GM12878 (cell line): ENCODE measurements around the gene HMGCR. TPM values are rescaled to one million over a fixed set of nuclear protein-coding genes. Genes with fewer than 3 reads are reported as not detected.

Experiments
- ATF7 ChIP-seq: fragments of 450-650 bp; IDR thresholded peaks from 2 replicates; pipeline ENCODE4 v1.6.1; 2016; ENCODE audit warnings: low read depth, mild to moderate bottlenecking
- BACH1 ChIP-seq: fragments of 450-650 bp; IDR thresholded peaks from 2 replicates; pipeline ENCODE4 v1.6.1; 2017; ENCODE audit warnings: mild to moderate bottlenecking, borderline replicate concordance
- CREB1 ChIP-seq: IDR thresholded peaks from 2 replicates; pipeline ENCODE4 v1.6.1; 2012; ENCODE audit warnings: low read depth, mild to moderate bottlenecking, inconsistent platforms
- CREM ChIP-seq: IDR thresholded peaks from 2 replicates; pipeline ENCODE4 v1.6.1; 2014; ENCODE audit warnings: antibody characterized with exemption, low read depth
- ESRRA ChIP-seq: IDR thresholded peaks from 2 replicates; pipeline ENCODE4 v1.6.1; 2012; ENCODE audit warnings: mild to moderate bottlenecking, low read length, improper control_type of control experiment
- GABPA ChIP-seq: IDR thresholded peaks from 2 replicates; pipeline ENCODE4 v1.6.1; 2014; ENCODE audit warnings: antibody characterized with exemption, low read depth, mild to moderate bottlenecking, inconsistent platforms
- HCFC1 ChIP-seq: fragments of 150-350 bp; IDR thresholded peaks from 2 replicates; pipeline ENCODE4 v1.6.1; 2014; ENCODE audit warnings: low read length
- MEF2B ChIP-seq: fragments of 450-650 bp; IDR thresholded peaks from 2 replicates; pipeline ENCODE4 v1.6.1; 2018; ENCODE audit warnings: mild to moderate bottlenecking, moderate library complexity; ENCODE audit not compliant: partially characterized antibody, poor library complexity, severe bottlenecking
- NFXL1 ChIP-seq: fragments of 450-650 bp; IDR thresholded peaks from 2 replicates; pipeline ENCODE4 v1.6.1; 2017; ENCODE audit warnings: antibody characterized with exemption, mild to moderate bottlenecking, borderline replicate concordance
- POLR2A ChIP-seq: IDR thresholded peaks from 2 replicates; pipeline ENCODE4 v1.6.1; 2011; ENCODE audit warnings: low read depth, mild to moderate bottlenecking, low read length
- POLR2AphosphoS5 ChIP-seq: IDR thresholded peaks from 2 replicates; pipeline ENCODE4 v1.6.1; 2011; ENCODE audit warnings: mild to moderate bottlenecking, low read length, inconsistent platforms
- POU2F2 ChIP-seq: IDR thresholded peaks from 3 replicates; pipeline ENCODE4 v1.6.1; 2011; ENCODE audit warnings: low read depth, mild to moderate bottlenecking, low read length, borderline replicate concordance
- SIX5 ChIP-seq: IDR thresholded peaks from 2 replicates; pipeline ENCODE4 v1.6.1; 2011; ENCODE audit warnings: mild to moderate bottlenecking, low read depth, low read length, moderate library complexity; ENCODE audit not compliant: severe bottlenecking
- SP1 ChIP-seq: IDR thresholded peaks from one replicate; pipeline ENCODE4 v1.6.1; 2011; ENCODE audit warnings: low read depth, low read length
- SUZ12 ChIP-seq: fragments of 200-600 bp; sonication (generic); IDR thresholded peaks from one replicate; pipeline ENCODE4 v1.6.1; 2018; ENCODE audit warnings: antibody characterized with exemption, mild to moderate bottlenecking; ENCODE audit not compliant: unreplicated experiment
- TAF1 ChIP-seq: IDR thresholded peaks from 2 replicates; pipeline ENCODE4 v1.6.1; 2011; ENCODE audit warnings: mild to moderate bottlenecking, low read depth, low read length, borderline replicate concordance
- polyA plus RNA-seq, 11 experiments: library from polyadenylated mRNA; depleted of rRNA in 4 of 11; unstranded in 6 of 11; stranded (reverse) in 5 of 11; fragments of >200 nt; fragmentation: Nextera tagmentation in 4 of 11; fragmentation: Illumina TruSeq in 1 of 11; extraction: Ambion mirVana in 4 of 11; extraction: Trizol in 1 of 11; gene quantifications; 1 replicate in 1 of 11; 2 replicates in 10 of 11; pipeline versions ENCODE4 v1.2.1 to v1.2.3, GENCODE V29; 2011 to 2016; ENCODE audit warnings: inconsistent platforms in 2 of 11, missing spikeins in 2 of 11, low read depth in 1 of 11
- total RNA-seq, 4 experiments: library from RNA; depleted of rRNA in 3 of 4; stranded (reverse); fragments of >200 nt in 3 of 4; fragmentation: Illumina TruSeq in 1 of 4; extraction: Trizol in 1 of 4; gene quantifications; 2 replicates each; pipeline versions ENCODE4 v1.2.1 to v1.2.3, GENCODE V29; 2013 to 2021
- TF ChIP-seq, protein P1 (sequence below): fragments of 450-650 bp; formaldehyde crosslinking; IDR thresholded peaks from 2 replicates; pipeline ENCODE4 v1.4.0; 2020; ENCODE audit warnings: mild to moderate bottlenecking, moderate library complexity
- TF ChIP-seq, protein P2 (sequence below): fragments of 450-650 bp; IDR thresholded peaks from 2 replicates; pipeline ENCODE4 v1.6.1; 2018; ENCODE audit warnings: mild to moderate bottlenecking, low read depth, moderate library complexity; ENCODE audit not compliant: partially characterized antibody
- TF ChIP-seq, protein P3 (sequence below): fragments of 450-650 bp; conservative IDR thresholded peaks from 2 replicates; pipeline ENCODE4 v1.6.1; 2017; ENCODE audit warnings: mild to moderate bottlenecking, moderate library complexity

Gene HMGCR
- total and polyA plus RNA-seq, 10 of the 15 experiments (the other 5 are each of a cell fraction or from before 2014, with no cell fraction given) = 30.8 to 119 (median 73.9) TPM

DNA sequence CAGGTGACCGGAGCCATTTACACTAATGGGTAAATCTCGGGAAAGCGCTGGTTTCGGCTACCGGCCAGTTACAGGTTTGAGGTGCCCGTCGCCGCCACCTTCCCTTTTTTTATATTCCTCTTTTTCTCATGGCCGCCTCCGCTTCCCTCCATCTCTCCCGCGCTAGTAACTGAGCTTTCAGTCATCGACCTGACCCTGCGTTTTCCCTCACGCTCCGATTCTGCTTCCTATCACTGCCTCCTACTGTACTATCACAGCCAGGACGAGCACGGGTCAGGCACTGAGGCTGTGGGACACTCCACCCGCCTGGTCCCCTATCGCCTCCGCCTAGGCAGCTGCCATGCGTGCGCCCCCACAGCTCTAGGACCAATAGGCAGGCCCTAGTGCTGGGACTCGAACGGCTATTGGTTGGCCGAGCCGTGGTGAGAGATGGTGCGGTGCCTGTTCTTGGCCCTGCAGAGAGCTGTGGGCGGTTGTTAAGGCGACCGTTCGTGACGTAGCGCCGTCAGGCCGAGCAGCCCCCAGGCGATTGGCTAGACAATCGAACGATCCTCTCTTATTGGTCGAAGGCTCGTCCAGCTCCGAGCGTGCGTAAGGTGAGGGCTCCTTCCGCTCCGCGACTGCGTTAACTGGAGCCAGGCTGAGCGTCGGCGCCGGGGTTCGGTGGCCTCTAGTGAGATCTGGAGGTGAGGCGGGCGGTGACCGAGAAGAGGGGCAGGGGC, at the start of gene HMGCR (continued):
- TF ChIP-seq, protein P1, sequence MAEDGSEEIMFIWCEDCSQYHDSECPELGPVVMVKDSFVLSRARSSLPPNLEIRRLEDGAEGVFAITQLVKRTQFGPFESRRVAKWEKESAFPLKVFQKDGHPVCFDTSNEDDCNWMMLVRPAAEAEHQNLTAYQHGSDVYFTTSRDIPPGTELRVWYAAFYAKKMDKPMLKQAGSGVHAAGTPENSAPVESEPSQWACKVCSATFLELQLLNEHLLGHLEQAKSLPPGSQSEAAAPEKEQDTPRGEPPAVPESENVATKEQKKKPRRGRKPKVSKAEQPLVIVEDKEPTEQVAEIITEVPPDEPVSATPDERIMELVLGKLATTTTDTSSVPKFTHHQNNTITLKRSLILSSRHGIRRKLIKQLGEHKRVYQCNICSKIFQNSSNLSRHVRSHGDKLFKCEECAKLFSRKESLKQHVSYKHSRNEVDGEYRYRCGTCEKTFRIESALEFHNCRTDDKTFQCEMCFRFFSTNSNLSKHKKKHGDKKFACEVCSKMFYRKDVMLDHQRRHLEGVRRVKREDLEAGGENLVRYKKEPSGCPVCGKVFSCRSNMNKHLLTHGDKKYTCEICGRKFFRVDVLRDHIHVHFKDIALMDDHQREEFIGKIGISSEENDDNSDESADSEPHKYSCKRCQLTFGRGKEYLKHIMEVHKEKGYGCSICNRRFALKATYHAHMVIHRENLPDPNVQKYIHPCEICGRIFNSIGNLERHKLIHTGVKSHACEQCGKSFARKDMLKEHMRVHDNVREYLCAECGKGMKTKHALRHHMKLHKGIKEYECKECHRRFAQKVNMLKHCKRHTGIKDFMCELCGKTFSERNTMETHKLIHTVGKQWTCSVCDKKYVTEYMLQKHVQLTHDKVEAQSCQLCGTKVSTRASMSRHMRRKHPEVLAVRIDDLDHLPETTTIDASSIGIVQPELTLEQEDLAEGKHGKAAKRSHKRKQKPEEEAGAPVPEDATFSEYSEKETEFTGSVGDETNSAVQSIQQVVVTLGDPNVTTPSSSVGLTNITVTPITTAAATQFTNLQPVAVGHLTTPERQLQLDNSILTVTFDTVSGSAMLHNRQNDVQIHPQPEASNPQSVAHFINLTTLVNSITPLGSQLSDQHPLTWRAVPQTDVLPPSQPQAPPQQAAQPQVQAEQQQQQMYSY (CRISPR knock-in tag) = no peak
- TF ChIP-seq GABPA = no peak
- 0 out of 2 replicates have a peak, but pooled peaks have one; percentile 15 for TF ChIP-seq HCFC1
- TF ChIP-seq, protein P2, sequence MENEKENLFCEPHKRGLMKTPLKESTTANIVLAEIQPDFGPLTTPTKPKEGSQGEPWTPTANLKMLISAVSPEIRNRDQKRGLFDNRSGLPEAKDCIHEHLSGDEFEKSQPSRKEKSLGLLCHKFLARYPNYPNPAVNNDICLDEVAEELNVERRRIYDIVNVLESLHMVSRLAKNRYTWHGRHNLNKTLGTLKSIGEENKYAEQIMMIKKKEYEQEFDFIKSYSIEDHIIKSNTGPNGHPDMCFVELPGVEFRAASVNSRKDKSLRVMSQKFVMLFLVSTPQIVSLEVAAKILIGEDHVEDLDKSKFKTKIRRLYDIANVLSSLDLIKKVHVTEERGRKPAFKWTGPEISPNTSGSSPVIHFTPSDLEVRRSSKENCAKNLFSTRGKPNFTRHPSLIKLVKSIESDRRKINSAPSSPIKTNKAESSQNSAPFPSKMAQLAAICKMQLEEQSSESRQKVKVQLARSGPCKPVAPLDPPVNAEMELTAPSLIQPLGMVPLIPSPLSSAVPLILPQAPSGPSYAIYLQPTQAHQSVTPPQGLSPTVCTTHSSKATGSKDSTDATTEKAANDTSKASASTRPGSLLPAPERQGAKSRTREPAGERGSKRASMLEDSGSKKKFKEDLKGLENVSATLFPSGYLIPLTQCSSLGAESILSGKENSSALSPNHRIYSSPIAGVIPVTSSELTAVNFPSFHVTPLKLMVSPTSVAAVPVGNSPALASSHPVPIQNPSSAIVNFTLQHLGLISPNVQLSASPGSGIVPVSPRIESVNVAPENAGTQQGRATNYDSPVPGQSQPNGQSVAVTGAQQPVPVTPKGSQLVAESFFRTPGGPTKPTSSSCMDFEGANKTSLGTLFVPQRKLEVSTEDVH = no peak
- TF ChIP-seq POLR2A = peak; percentile 98
- peak; percentile 66 for TF ChIP-seq MEF2B
- no peak for TF ChIP-seq SUZ12
- peak; percentile 28; the same call in 1 of the 2 replicates for TF ChIP-seq BACH1
- TF ChIP-seq, protein P3, sequence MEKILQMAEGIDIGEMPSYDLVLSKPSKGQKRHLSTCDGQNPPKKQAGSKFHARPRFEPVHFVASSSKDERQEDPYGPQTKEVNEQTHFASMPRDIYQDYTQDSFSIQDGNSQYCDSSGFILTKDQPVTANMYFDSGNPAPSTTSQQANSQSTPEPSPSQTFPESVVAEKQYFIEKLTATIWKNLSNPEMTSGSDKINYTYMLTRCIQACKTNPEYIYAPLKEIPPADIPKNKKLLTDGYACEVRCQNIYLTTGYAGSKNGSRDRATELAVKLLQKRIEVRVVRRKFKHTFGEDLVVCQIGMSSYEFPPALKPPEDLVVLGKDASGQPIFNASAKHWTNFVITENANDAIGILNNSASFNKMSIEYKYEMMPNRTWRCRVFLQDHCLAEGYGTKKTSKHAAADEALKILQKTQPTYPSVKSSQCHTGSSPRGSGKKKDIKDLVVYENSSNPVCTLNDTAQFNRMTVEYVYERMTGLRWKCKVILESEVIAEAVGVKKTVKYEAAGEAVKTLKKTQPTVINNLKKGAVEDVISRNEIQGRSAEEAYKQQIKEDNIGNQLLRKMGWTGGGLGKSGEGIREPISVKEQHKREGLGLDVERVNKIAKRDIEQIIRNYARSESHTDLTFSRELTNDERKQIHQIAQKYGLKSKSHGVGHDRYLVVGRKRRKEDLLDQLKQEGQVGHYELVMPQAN = 0 out of 2 replicates have a peak, but pooled peaks have one; percentile 22
- no peak for TF ChIP-seq NFXL1
- TF ChIP-seq CREM = peak; percentile 91
- peak; percentile 68 for TF ChIP-seq TAF1
- peak; percentile 82; the same call in 1 of the 3 replicates for TF ChIP-seq POU2F2
- peak; percentile 93 for TF ChIP-seq SP1
- peak; percentile 88 for TF ChIP-seq POLR2AphosphoS5
- TF ChIP-seq CREB1 = peak; percentile 95
- no peak for TF ChIP-seq ESRRA
- peak; percentile 7 for TF ChIP-seq SIX5
- peak; percentile 71 for TF ChIP-seq ATF7
- TF ChIP-seq, all 136 proteins: peak for 58
